GM21786 (cell line): ENCODE measurements around the gene FLNB.
"Not testable (repeated sequence)": the region's sequence is repeated elsewhere in the genome, so short reads cannot be mapped to it uniquely, and the experiment has no call there.

ENCODE experiments used
- ATAC-seq: cut with Tn5 transposase; IDR thresholded peaks from one replicate; pipeline ENCODE4 v1.9.1; 2021; ENCODE audit not compliant: unreplicated experiment

Gene FLNB

DNA sequence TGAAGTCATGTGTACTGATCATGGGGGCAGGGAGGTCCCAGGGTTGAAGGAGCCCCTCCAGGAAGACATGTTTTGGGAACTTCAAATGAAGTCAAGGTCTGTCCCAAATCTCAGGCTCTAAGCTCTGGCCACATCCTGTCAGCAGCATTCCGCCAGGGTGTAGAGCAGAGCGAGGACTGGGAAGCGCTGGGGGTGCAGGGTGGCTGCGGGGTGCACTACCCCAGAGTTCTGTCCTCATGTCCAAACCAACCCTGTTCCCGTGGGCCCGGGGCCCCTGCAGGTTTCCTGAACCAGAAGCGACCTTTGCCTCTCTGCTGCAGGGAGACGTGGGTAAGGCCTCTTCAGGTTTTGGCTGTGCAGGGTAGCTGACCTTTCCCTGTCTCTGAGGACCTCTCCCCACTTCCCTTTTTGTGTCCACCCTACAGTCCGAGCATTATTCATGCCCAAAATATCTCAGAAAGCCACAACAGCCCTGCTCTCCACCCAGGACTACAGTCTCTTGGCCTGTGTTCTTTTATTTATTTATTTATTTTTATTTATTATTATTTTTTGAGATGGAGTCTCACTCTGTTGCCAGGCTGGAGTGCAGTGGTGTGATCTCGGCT lies 26.6 kb upstream of the FLNB start:
- ATAC-seq = no peak

- no peak for ATAC-seq
These were observed 25.5 kb upstream of the FLNB start for GRCh38 chr3:57982561-57983243.

DNA sequence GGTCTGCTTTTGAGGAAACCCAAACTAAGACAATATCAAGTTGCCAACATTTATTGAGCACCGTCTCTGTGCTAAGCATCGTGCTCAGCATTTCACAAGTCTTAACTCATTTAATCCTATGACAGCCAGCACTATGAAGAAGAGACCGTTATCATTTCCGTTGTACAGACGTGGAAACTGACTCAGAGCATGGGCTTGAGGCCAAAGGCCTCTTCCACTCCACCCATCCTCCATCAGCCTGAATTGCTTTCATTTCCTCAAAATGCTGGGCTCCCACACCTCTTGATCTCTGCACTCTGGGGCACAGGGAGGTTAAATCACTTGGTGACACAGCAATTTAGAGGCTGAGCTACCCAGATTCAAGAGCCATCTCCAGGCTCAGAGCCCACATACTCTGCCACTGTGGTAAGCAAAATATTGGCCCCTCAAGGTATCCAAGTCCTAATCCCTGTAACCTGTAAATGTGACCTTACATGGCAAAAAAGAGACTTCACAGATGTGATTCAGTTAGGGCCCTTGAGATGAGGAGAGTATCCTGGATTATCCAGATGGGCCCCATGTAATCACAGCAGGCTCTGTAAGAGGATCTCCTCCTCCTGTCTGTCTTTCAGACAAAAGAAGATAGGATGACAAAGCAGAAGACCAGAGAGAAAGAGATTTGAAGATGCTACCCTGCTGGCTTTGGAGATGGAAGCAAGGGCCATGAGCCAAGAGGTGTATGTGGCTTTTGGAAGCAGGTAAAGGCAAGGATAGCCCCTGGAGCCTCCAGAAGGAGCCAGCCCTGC lies 24.3 kb upstream of the FLNB start:
- ATAC-seq = peak; percentile 99

DNA sequence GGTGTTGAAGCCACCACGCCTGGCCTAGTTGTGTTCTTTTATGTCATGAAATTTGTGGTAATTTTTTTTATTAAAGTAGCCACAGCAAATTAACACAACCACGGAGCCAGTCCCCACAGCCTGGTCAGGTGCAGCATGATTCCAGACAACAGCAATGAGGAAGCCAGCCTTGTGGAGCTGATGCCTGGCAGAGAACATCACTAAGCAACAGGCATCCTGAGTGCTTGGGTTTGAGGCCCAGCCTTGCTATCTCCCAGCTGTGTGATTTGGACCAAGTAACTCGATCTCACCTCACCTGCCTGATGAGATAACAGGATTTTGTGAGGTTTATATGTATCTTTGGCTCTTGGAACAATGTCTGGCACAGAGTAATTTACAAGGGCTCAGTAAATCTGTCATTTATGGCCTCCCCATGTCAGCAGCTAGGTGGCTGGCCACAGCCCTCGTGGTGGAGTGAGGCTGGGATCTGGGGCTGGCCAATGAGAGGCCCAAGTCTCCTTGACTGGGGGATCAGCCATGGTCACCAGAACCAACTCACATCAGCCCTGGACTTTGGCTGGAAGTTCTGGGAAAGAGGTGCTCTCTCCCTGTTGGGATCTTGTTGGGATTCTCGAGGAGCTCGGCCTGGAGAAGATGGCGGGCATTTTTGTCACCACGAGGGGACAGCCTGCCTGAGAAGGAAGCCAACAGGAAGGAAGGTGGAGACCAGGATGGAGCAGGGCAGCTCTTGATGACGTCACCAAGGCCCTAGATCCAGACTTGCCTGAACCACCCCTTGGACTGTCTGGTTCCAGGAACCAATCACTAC lies 22.8 kb upstream of the FLNB start:
- ATAC-seq = no peak

DNA sequence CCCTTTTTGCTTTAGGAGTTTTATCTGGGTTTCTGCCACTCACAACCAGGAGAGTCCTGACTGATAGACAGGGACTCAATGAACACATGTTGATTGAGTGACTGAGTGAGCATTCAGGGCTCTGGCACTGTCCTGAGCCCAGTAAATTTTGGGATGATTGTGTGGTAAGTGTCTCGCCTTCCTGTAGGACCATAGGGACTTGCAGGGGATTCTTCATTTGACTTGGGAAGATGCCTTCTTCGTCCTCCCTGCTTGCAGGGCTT lies 22.3 kb upstream of the FLNB start:
- ATAC-seq = no peak

DNA sequence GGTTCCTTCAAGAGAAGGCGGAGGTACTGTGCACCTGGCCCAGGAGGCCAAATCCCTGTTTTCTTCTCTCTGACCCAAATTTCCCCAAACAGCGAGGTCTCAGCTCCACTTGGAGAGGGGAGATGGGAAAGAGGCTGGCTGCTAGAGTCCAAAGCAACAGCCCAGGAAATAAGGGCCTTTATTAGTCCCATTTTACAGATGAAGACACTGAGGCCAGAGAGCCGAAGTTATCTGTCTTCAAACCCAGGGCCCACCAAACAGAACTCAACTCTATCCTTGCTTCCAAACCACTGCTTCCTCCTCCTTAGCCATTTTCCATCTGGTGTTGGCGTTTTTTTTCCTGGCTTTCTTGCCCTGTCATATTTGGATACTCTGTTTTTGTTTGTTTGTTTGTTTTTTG lies 22.0 kb upstream of the FLNB start:
- ATAC-seq = no peak

- ATAC-seq = not testable (repeated sequence)
These were observed 19.0 kb upstream of the FLNB start for GRCh38 chr3:57989198-57989597.

GRCh38 chr3:57989646-57990045 lies 18.6 kb upstream of the FLNB start:
- ATAC-seq = no peak

GRCh38 chr3:57992452-57993213 lies 15.6 kb upstream of the FLNB start:
- no peak for ATAC-seq

- ATAC-seq = peak; percentile 58
These were observed 9.6 kb upstream of the FLNB start for GRCh38 chr3:57998366-57999283.

DNA sequence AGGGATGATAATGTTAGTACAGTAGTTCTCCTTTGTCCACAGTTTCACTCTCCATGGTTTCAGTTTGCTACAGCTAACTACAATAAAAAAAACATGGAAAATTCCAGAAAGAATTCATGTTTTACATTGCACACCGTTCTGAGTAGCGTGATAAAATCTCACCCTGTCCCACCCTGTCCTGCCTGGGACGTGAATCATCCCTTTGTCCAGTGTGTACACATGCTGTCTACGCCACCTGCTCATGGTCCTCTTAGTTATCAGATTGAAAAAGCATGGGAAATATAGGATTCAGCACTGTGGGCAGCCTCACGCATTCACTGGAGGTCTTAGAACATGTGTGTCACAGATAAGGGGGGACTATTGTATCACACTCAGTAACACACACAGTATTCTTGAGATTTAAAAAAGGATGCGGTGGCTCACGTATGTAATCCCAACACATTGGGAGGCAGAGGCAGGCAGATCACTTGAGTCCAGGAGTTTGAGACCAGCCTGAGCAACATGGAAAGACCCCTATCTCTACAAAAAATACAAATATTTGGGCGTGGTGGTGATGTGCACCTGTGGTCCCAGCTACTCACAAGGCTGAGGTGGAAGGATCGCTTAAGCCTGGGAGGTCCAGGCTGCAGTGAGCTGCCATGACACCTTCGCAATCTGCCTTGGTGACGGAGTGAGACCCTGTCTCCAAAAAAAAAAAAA lies 8.7 kb upstream of the FLNB start:
- no peak for ATAC-seq

GRCh38 chr3:58000306-58001085 lies 7.7 kb upstream of the FLNB start:
- ATAC-seq = no peak

DNA sequence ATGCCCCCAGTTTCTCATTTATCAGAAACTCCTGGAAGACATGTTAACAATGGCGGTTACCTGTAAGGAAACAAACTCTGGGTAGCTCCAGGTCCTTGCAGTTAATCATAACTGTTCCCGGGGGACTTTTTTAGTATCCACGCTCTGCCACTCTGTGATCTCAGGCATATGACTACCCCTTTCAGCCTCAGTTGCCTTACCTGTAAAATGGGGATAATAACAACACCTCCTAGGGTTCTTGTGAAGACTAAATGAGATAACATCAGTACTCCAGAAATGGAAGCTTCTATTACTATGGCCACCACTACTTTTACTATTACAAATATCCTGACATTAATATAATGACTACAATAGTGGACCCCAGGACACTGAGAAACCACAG lies 7.1 kb upstream of the FLNB start:
- ATAC-seq = no peak

- ATAC-seq = no peak
These were observed 6.2 kb upstream of the FLNB start for GRCh38 chr3:58001979-58002378.

- ATAC-seq = no peak
These were observed 5.1 kb upstream of the FLNB start for GRCh38 chr3:58003093-58003492.

DNA sequence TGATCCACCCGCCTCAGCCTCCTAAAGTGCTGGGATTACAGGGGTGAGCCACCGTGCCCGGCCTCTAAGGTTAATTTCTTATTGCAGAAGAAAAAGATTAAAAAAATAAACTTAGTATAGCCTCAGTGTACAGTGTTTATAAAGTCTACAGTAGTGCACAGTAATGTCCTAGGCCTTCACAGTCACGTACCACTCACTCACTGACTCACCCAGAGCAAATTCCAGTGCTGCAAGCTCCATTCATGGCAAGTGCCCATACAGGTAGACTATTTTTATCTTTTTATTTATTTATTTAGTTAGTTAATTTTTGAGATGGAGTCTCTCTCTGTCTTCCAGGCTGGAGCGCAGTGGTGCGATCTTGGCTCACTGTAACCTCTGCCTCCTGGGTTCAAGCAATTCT lies 3.2 kb upstream of the FLNB start:
- no peak for ATAC-seq

DNA sequence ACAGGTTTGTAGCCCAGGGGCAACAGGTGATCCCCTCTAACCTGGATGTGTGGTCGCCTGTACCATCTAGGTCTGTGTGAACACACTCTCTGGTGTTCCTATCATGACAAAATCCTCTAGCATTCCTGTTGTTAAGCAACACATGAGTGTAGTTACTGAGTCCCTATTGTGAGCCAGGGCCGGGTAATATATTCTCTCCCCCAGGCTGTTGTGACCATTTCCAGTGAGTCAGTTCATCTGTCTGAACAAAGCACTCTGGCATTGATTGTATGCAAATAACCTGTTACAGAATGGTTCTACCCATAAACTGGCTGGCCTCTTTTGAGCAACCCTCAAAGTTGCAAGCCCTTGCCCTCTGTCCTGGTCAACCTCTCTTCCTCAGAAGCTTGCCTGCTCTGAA lies 2.6 kb upstream of the FLNB start:
- no peak for ATAC-seq

DNA sequence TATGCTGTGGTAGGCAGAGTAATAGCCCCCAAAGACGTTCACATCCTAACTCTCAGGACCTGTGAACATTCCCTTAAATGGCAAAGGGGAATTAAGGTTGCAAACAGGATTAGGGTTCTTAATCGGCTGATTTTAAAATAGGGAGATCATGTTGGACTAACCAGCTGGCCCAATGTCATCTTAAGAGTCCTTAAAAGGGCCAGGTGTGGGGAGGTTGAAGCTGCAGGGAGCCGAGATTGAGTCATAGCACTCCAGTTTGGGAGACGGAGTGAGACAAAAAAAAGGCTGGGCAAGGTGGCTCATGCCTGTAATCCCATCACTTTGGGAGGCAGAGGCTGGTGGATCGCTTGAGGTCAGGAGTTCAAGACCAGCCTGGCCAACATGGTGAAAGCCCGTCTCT lies 1.6 kb upstream of the FLNB start:
- ATAC-seq = no peak
